Activated T-cell treated with anti-CD3 and anti-CD28 coated beads for 1 hour (primary cell): ENCODE measurements around the gene RNU4-1.
A peak's percentile ranks its signal among the peaks of the same experiment; 100 is the strongest.
"Not testable (repeated sequence)": the region's sequence is repeated elsewhere in the genome, so short reads cannot be mapped to it uniquely, and the experiment has no call there.

ENCODE experiments used
- DNase-seq: peaks from one replicate; pipeline ENCODE4 v3.0.0-alpha.2; 2020; ENCODE audit warnings: low read depth

Gene RNU4-1

GRCh38 chr12:120258323-120258896 is 34.6 kb downstream of the RNU4-1 start:
- DNase-seq, result no peak

- no peak for DNase-seq
Measured at GRCh38 chr12:120257041-120257821, 35.8 kb downstream of the RNU4-1 start.

- no peak for DNase-seq
Measured at GRCh38 chr12:120254809-120255208, 38.2 kb downstream of the RNU4-1 start.

- not testable (repeated sequence) for DNase-seq
Measured at GRCh38 chr12:120253313-120253712, 39.7 kb downstream of the RNU4-1 start.

GRCh38 chr12:120252071-120252906 is 40.7 kb downstream of the RNU4-1 start:
- DNase-seq, result peak; percentile 53

- DNase-seq, result not testable (repeated sequence)
Measured at GRCh38 chr12:120251364-120252070, 41.5 kb downstream of the RNU4-1 start.

- DNase-seq, result peak; percentile 29
Measured at GRCh38 chr12:120249875-120250795, 42.9 kb downstream of the RNU4-1 start.

GRCh38 chr12:120249266-120249874 is 43.7 kb downstream of the RNU4-1 start:
- no peak for DNase-seq

- no peak for DNase-seq
Measured at GRCh38 chr12:120247621-120248030, 45.4 kb downstream of the RNU4-1 start.

GRCh38 chr12:120247183-120247582 is 45.9 kb downstream of the RNU4-1 start:
- DNase-seq, result no peak

GRCh38 chr12:120246705-120247104 is 46.3 kb downstream of the RNU4-1 start:
- not testable (repeated sequence) for DNase-seq
